NB4 (cell line): Measurements from ENCODE around the gene CD46.

ENCODE experiments used
- CTCF ChIP-seq: IDR thresholded peaks from one replicate; pipeline ENCODE4 v1.5.1; 2012; ENCODE audit warnings: low read depth, low read length
- POLR2A ChIP-seq: IDR thresholded peaks from 2 replicates; pipeline ENCODE4 v1.6.1; 2011; ENCODE audit warnings: mild to moderate bottlenecking; ENCODE audit not compliant: insufficient read length; ENCODE audit errors: extremely low read depth

- TF ChIP-seq CTCF (no peak), POLR2A (no peak)
Measured at GRCh38 chr1:207821464-207822045, 69.7 kb downstream of the CD46 start.
